Ishikawa (cell line): ENCODE data around the gene RAB14.

Experiments
- CEBPB ChIP-seq: IDR thresholded peaks from 2 replicates; pipeline ENCODE4 v1.6.1; 2012
- CREB1 ChIP-seq: IDR thresholded peaks from 2 replicates; pipeline ENCODE4 v1.6.1; 2012; ENCODE audit warnings: low read depth
- EGR1 ChIP-seq: IDR thresholded peaks from 2 replicates; pipeline ENCODE4 v1.6.1; 2012
- EP300 ChIP-seq: IDR thresholded peaks from 2 replicates; pipeline ENCODE4 v1.6.1; 2012; ENCODE audit warnings: borderline replicate concordance
- FOXM1 ChIP-seq: IDR thresholded peaks from 2 replicates; pipeline ENCODE4 v1.6.1; 2012; ENCODE audit warnings: low read depth, borderline replicate concordance
- NFIC ChIP-seq: IDR thresholded peaks from 2 replicates; pipeline ENCODE4 v1.6.1; 2012
- RAD21 ChIP-seq: IDR thresholded peaks from 2 replicates; pipeline ENCODE4 v1.6.1; 2012; ENCODE audit warnings: low read depth
- TAF1 ChIP-seq: IDR thresholded peaks from 2 replicates; pipeline ENCODE4 v1.6.1; 2012; ENCODE audit warnings: low read depth, mild to moderate bottlenecking
- TCF12 ChIP-seq: IDR thresholded peaks from 2 replicates; pipeline ENCODE4 v1.6.1; 2012; ENCODE audit warnings: low read depth
- TEAD4 ChIP-seq: IDR thresholded peaks from 2 replicates; pipeline ENCODE4 v1.6.1; 2012
- YY1 ChIP-seq: IDR thresholded peaks from 2 replicates; pipeline ENCODE4 v1.6.1; 2012; ENCODE audit warnings: low read depth
- ZBTB7A ChIP-seq: IDR thresholded peaks from 2 replicates; pipeline ENCODE4 v1.6.1; 2012; ENCODE audit warnings: low read depth
- TF ChIP-seq, protein P1 (sequence below): IDR thresholded peaks from 2 replicates; pipeline ENCODE4 v1.6.1; 2012
- TF ChIP-seq, protein P2 (sequence below): IDR thresholded peaks from 2 replicates; pipeline ENCODE4 v1.6.1; 2012
- TF ChIP-seq, protein P3 (sequence below): IDR thresholded peaks from 2 replicates; pipeline ENCODE4 v1.6.1; 2012; ENCODE audit warnings: low read depth, mild to moderate bottlenecking

RAB14 gene

DNA sequence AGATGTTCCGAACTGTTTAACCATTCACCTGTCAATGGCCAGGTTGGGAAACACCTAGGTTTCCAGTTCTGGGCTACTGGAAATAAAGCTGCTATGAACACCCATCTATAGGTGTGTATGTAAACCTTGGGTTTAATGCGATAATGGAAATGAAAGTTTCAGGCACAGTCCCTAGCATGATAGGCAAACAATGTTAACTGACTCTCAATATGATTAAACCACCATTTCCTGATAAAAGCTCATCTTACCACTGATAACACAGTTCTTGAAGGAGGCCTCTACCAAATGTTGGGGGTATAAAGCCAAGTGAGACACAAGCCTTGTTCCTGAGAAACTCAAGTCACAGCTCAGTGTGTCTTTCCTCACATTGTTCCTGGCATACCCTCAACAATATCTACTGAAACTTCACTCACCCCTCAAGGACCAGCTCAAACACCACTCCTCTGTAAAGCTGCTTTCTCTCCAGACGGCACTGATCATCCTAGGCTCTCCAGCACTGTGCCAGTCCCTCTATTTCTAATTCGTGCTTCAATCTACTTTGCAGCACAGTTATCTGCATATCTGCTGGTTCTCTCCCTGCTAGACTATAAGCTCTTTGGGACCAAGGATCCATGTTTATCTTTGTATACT lies 15.8 kb downstream of the RAB14 start:
- TF ChIP-seq EP300 (no peak), RAD21 (no peak), CEBPB (no peak), ZBTB7A (no peak), NFIC (no peak), TCF12 (no peak), TAF1 (no peak), YY1 (no peak), CREB1 (no peak), EGR1 (no peak), TEAD4 (no peak), FOXM1 (no peak)
- TF ChIP-seq, protein P1, sequence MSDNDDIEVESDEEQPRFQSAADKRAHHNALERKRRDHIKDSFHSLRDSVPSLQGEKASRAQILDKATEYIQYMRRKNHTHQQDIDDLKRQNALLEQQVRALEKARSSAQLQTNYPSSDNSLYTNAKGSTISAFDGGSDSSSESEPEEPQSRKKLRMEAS = no peak
- TF ChIP-seq, protein P2, sequence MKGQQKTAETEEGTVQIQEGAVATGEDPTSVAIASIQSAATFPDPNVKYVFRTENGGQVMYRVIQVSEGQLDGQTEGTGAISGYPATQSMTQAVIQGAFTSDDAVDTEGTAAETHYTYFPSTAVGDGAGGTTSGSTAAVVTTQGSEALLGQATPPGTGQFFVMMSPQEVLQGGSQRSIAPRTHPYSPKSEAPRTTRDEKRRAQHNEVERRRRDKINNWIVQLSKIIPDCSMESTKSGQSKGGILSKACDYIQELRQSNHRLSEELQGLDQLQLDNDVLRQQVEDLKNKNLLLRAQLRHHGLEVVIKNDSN = no peak
- TF ChIP-seq, protein P3, sequence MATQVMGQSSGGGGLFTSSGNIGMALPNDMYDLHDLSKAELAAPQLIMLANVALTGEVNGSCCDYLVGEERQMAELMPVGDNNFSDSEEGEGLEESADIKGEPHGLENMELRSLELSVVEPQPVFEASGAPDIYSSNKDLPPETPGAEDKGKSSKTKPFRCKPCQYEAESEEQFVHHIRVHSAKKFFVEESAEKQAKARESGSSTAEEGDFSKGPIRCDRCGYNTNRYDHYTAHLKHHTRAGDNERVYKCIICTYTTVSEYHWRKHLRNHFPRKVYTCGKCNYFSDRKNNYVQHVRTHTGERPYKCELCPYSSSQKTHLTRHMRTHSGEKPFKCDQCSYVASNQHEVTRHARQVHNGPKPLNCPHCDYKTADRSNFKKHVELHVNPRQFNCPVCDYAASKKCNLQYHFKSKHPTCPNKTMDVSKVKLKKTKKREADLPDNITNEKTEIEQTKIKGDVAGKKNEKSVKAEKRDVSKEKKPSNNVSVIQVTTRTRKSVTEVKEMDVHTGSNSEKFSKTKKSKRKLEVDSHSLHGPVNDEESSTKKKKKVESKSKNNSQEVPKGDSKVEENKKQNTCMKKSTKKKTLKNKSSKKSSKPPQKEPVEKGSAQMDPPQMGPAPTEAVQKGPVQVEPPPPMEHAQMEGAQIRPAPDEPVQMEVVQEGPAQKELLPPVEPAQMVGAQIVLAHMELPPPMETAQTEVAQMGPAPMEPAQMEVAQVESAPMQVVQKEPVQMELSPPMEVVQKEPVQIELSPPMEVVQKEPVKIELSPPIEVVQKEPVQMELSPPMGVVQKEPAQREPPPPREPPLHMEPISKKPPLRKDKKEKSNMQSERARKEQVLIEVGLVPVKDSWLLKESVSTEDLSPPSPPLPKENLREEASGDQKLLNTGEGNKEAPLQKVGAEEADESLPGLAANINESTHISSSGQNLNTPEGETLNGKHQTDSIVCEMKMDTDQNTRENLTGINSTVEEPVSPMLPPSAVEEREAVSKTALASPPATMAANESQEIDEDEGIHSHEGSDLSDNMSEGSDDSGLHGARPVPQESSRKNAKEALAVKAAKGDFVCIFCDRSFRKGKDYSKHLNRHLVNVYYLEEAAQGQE = no peak

DNA sequence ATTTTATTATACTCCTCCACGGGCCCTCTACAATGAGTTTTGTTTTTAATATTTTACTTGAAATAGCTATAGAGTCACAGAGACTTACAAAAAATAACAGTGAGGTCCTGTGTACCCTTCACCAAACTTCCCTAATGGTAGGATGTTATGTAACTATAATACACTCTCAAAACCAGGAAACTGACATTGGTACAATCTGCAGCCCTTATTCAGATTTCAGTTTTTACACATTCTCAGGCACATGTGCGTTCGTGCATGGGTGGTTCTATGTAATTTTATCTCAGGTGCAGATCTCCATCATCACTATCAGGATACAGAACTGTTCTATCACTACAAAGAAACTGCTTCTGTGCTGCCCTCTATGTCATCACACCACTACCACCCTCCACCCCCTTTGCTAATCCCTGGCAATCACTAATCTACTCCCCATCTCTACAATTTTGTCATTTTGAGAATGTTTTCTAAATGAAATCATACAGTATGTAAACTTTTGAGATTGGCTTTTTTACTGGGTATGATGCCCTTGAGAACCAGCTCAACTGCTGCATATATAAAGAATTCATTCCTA lies 16.4 kb downstream of the RAB14 start:
- no peak for TF ChIP-seq CREB1
- TF ChIP-seq EGR1 = no peak
- TF ChIP-seq RAD21 = no peak
- no peak for TF ChIP-seq CEBPB
- no peak for TF ChIP-seq ZBTB7A
- TF ChIP-seq EP300 = no peak
- TF ChIP-seq TCF12 = no peak
- no peak for TF ChIP-seq FOXM1
- TF ChIP-seq TEAD4 = no peak

DNA sequence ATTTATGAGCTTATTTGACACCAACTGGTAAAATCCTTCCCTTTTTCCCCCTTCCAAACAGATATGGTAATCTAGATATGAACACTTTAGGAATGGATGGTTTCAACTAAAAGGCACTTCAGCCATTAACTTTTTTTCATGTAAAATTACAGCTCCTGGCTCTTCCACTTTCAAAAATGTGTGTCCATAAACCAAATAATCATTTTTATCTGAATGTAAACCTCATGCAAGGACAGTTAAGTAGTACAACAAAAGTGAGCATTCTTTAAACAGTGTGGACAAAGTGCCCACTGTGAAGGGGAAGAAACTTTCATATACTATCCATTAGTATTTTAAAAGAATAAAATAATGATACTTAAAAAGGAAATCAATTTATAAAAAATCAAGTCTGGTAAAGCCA lies 17.2 kb downstream of the RAB14 start:
- TF ChIP-seq TCF12 (no peak), TAF1 (no peak), RAD21 (no peak), CEBPB (no peak), EP300 (no peak)
- TF ChIP-seq, protein P3 = no peak

DNA sequence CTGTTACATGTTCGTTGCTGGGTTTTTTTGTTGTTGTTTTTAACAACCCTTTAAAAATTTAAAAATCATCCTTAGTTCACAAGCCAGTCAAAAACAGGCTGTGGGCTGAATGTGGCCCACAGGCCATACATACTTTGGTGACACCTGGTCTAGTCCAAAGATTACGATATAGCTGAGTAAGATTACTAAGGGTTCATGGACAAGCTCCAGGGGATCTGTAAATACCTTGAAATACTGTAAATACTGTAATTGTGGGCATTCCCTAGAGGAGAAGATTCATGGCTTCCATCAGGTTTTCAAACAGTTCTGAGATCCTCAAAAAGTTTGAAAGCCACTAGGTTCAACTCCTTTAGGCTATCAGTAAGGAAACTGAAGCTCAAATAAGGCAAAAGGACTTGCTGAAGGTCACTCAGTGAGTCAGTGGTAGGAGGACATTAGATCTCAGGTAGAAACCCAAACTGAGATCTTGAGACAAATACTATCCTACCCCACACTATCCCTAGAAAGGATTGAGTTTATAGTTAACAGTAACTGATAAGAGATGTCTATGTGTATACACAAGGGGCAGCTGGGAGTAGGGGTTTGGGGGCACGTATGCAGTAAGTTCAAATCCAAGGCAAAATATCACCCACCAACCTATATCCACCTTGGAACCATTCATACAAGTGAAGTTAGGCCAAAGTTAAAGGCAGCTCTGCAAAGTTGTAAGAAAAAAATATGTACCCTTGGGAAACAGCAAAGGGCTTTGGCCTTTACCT lies 17.8 kb downstream of the RAB14 start:
- TF ChIP-seq YY1 (no peak), TAF1 (no peak), EGR1 (no peak), TCF12 (no peak), FOXM1 (no peak), TEAD4 (no peak), RAD21 (no peak), EP300 (no peak), NFIC (no peak), CREB1 (no peak), ZBTB7A (no peak), CEBPB (no peak)
- TF ChIP-seq, protein P1 = no peak
- TF ChIP-seq, protein P3 = no peak
- TF ChIP-seq, protein P2 = no peak
